Activated CD4-positive, CD25-positive, alpha-beta regulatory T cell (primary cell): Measurements from ENCODE around the gene SLC24A3.

Experiments used
- DNase-seq, 4 experiments: peaks; one replicate each; lab custom pipeline; 2025; lab: John Stamatoyannopoulos, UW

SLC24A3 gene

DNA sequence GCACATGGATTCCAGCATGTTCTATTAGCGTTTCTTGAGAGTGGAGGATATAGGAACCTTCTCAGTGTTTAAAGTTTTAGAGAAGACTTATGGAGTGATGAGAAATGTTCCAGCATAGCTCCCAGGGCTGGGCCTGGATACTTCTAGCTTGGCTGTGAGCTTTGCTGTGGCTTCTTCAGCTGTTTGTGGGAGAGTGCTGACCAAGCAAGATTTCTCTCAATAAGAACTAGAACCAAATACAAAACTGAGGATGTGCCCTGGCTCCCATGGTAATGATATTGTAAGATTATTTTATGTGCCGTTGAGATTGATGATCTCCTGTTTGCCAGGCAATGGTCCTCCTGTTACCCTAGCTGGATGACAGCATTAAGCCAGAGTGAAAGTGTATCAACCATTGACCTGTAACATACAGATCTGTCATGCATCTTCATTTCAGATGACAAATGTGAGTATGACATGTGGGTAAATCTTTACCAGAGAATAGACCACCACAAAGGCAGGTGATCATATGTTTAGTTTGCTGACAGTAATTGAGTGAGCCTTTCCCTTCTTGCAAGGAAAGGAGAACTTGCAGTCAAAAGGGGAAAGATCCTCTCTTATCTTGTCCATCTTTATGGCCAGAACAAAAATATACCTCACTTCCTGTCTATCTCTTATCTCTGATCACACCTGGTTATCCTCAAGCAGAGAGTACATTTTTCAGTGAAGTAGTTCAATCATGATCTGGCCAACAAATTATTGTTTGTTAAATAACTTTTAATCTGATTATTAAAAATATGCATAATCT lies 180.1 kb downstream of the SLC24A3 start:
- no peak for DNase-seq

GRCh38 chr20:19396460-19397081 lies 184.1 kb downstream of the SLC24A3 start:
- no peak for DNase-seq

- no peak for DNase-seq
Observed at GRCh38 chr20:19397226-19397625, 184.8 kb downstream of the SLC24A3 start.

DNA sequence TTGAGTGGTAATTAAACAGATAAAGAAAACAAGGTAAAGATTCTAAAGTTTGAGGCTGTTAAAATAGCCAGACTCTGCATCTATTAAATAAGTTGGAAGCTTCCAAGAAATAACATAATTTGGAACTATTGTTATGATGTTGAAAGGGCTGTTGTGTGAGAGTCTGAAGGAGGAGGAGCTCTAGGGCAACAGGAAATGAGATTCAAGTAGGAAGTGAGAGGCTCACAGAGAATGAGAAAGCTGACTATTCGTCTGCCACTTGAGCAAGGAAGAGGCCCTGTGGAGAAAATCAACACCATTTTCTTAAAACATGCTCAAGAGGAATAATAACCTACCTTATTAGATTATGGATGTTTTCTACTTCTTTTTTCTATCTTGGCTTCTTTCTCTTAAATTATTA lies 185.2 kb downstream of the SLC24A3 start:
- no peak for DNase-seq

DNA sequence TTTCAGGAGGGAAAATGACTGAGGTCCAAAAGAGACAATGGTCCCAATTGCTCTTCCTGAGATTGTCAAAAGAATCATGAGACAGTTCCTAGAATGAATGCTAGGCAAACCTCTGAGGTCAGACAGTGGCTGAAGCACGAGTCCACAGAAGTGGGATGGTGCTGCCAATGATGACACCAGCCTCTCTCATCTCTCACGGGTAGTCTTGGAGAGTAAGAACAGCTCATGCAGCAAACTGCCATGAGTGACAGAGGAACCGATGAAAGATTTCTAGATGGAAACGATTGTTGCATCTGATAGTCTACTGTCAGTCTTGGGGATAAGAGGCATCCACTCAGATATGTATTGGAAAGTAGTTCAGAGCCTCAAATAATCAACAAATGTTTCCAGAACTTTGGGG lies 188.7 kb downstream of the SLC24A3 start:
- DNase-seq: no peak

GRCh38 chr20:19403549-19403948 lies 191.1 kb downstream of the SLC24A3 start:
- no peak for DNase-seq

DNA sequence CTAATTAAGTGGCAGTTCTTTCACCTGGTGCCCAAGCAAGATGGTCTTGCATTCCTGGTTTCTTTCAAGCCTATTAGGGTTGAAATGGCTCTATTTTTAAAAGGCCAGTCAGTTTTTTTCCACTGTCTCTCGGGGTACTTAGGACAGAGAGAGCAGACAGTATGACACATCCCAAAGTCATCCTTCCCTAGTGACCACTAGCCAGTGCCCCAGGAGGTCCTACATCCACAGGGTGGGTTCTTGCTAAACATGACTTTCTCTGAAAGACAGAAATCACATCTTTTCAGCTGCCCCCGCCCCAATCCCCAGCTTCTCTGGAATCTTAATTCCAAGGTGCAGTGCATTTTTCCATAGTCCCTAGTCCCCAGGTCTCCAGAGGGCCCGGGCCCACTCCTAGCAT lies 192.4 kb downstream of the SLC24A3 start:
- DNase-seq: no peak

GRCh38 chr20:19405958-19406357 lies 193.5 kb downstream of the SLC24A3 start:
- DNase-seq: no peak

- DNase-seq: no peak
Observed at GRCh38 chr20:19406381-19406780, 193.9 kb downstream of the SLC24A3 start.

- no peak for DNase-seq
Observed at GRCh38 chr20:19407196-19407595, 194.8 kb downstream of the SLC24A3 start.

- DNase-seq: no peak
Observed at GRCh38 chr20:19407736-19408135, 195.3 kb downstream of the SLC24A3 start.

- no peak for DNase-seq
Observed at GRCh38 chr20:19408971-19409370, 196.5 kb downstream of the SLC24A3 start.

DNA sequence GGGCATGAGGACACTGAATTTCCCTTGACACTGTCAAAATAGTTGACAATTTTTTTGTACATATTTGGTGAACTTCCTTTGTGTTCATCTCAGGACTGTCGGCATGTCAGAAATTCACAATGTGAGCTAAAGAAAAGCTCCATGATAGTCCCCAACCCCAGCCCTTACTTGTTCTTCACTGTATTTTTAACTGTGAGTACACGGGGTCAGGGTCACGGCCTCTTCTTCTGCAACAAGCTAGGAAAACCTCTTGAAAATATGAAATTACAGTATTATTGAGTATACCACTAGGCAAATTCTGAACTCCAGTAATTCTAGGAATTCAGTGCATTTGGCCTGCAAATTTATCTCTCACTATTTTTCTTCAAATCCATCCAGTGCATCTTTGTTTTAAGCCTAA lies 199.4 kb downstream of the SLC24A3 start:
- no peak for DNase-seq

- no peak for DNase-seq
Observed at GRCh38 chr20:19412254-19412653, 199.8 kb downstream of the SLC24A3 start.

- DNase-seq: no peak
Observed at GRCh38 chr20:19414600-19414999, 202.2 kb downstream of the SLC24A3 start.

- DNase-seq: no peak
Observed at GRCh38 chr20:19415786-19416185, 203.3 kb downstream of the SLC24A3 start.

- DNase-seq: no peak
Observed at GRCh38 chr20:19416627-19417026, 204.2 kb downstream of the SLC24A3 start.

- no peak for DNase-seq
Observed at GRCh38 chr20:19419396-19419795, 207.0 kb downstream of the SLC24A3 start.

DNA sequence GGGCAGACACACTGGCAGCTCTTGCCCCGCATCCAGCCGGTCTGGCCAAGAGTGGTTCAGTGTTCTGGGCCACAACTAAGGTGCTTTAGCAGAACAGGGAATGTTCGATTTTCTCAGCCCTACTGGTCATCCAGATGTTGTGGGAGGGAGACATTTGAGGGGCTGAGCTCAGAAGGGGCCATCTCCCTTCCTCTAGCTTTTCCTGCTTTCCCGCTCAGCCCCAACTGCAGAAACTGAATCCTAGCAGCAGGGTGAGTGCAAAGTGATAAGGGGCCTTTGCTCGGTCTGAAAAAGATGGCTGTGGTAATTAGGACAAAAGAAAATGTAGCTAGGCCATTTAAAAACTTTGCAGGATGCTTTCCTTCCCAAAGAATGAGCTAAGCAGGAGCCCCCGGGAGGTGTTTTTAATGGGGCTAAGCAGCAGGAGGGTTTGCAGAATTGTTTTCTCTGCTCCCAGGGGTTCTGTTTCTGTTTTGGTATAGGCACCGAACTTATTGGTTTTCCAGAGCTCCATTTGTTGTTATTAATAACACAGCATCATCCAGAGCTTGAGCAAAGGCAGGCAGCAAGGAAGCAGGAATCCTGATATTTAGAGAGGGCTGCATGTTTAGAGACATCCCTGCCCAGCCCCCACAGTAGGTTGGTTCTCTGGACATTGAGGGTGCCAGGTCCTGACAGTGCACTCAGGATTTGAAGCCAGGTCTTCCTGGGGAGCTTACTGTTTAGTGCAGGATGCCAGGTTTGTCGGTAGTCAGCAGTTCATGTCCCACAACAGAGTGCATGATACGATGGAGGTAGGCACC lies 210.9 kb downstream of the SLC24A3 start:
- no peak for DNase-seq

DNA sequence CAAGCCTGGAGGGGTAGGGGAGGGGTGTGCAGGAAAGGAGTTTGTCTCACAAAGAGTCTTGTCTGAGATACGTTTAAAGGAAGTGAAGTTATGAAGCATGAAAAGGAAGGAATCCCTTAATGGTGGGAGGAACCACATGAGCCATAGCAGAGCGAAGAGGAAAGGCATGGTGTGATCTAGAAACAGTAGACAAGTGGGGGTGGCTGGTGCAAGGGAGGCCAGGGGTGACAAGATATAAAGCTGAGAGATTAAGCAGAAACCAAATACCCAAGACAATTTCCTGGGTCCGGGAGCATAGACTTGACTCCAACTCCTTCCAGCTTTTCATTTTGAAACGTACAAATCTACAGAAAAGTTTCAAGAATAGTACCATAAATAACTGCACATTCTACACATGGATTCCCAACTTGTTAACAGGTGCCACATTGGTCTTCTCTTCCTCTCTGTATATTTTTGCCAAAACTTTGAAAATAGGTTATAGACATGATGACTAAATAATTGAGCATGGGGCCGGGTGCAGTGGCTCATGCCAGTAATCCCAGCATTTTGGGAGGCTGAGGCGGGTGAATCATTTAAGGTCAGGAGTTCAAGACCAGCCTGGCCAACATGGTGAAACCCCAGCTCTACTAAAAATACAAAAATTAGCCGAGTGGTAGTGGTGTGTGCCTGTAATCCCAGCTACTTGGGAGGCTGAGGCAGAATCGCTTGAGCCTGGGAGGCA lies 211.6 kb downstream of the SLC24A3 start:
- no peak for DNase-seq

DNA sequence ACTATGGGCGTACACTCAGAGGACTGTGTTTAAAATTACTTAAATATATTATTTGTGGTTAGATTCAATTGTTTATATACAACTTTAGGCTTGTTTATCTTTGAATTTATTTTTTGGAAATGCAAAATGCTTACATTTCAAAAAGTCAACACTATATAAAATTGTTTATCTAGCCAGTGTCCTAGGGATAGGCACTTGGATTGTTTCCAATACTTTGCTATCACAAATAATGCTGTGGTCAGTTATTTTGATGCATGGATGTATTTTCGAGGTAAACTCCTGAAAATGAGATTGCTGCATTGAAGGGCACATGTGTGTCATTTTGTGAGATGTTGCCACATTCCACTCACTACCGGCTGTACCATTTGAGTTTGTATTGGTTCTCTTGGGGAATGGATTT lies 213.9 kb downstream of the SLC24A3 start:
- DNase-seq: no peak

DNA sequence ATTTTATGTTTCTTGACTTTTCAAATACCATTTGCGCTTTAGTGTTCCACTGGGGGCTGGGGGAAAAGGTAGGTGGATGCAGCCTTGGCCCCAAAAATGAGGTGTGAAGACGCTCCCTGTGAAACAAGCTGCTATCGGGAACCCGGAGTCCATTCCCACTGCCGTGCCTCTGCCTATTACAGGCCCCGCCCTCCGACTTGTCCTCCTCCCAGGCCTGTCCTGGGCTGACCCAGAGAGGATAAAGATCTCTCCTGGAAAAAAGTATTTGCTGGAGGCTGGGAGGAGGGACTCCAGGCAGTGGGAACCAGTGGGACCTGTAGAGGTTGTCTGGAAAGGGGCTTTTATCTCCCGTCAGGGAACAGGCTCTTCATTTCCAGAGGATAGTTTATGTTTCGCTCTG lies 215.0 kb downstream of the SLC24A3 start:
- DNase-seq: no peak
